HG03097 (cell line): ENCODE data around the gene MACROH2A2.
"Not testable (repeated sequence)": the region's sequence is repeated elsewhere in the genome, so short reads cannot be mapped to it uniquely, and the experiment has no call there.

Experiments used
- ATAC-seq: cut with Tn5 transposase; IDR thresholded peaks from one replicate; pipeline ENCODE4 v1.9.1; 2021; ENCODE audit not compliant: unreplicated experiment, low FRiP score

Gene MACROH2A2

GRCh38 chr10:70052462-70053217 is at the start of gene MACROH2A2:
TSS of gene MACROH2A2 (plus strand) at chr10:70052846. CDS start at chr10:70075659, 22,813 bp downstream.
- no peak for ATAC-seq

GRCh38 chr10:70007116-70007820 is 45.4 kb upstream of the MACROH2A2 start:
- no peak for ATAC-seq

- ATAC-seq, result no peak
Observed at GRCh38 chr10:70031215-70031614, 21.4 kb upstream of the MACROH2A2 start.

GRCh38 chr10:70032667-70033289 is 19.9 kb upstream of the MACROH2A2 start:
- no peak for ATAC-seq

- no peak for ATAC-seq
Observed at GRCh38 chr10:70034232-70034631, 18.4 kb upstream of the MACROH2A2 start.

GRCh38 chr10:70035531-70035930 is 17.1 kb upstream of the MACROH2A2 start:
- no peak for ATAC-seq

GRCh38 chr10:70038923-70039322 is 13.7 kb upstream of the MACROH2A2 start:
- no peak for ATAC-seq

GRCh38 chr10:70041016-70041415 is 11.6 kb upstream of the MACROH2A2 start:
- ATAC-seq, result no peak

GRCh38 chr10:70041739-70042138 is 10.9 kb upstream of the MACROH2A2 start:
- not testable (repeated sequence) for ATAC-seq

- not testable (repeated sequence) for ATAC-seq
Observed at GRCh38 chr10:70047066-70047465, 5.6 kb upstream of the MACROH2A2 start.

- no peak for ATAC-seq
Observed at GRCh38 chr10:70048030-70048723, 4.5 kb upstream of the MACROH2A2 start.

GRCh38 chr10:70051848-70052247 is 798 bp upstream of the MACROH2A2 start:
- ATAC-seq, result no peak

- ATAC-seq, result no peak
Observed at GRCh38 chr10:70053218-70053840, 683 bp downstream of the MACROH2A2 start.

GRCh38 chr10:70053841-70054288 is 1.2 kb downstream of the MACROH2A2 start:
- ATAC-seq, result no peak

GRCh38 chr10:70054902-70055301 is 2.3 kb downstream of the MACROH2A2 start:
- ATAC-seq, result no peak

GRCh38 chr10:70055550-70055949 is 2.9 kb downstream of the MACROH2A2 start:
- ATAC-seq, result no peak

GRCh38 chr10:70057306-70057705 is 4.7 kb downstream of the MACROH2A2 start:
- no peak for ATAC-seq

GRCh38 chr10:70060389-70060788 is 7.7 kb downstream of the MACROH2A2 start:
- no peak for ATAC-seq

- ATAC-seq, result no peak
Observed at GRCh38 chr10:70063418-70064098, 10.9 kb downstream of the MACROH2A2 start.

GRCh38 chr10:70064486-70064885 is 11.8 kb downstream of the MACROH2A2 start:
- ATAC-seq, result no peak
